HG03558 (cell line): Measurements from ENCODE around the gene CZIB.
"Not testable (repeated sequence)": the region's sequence is repeated elsewhere in the genome, so short reads cannot be mapped to it uniquely, and the experiment has no call there.

Experiments
- ATAC-seq: cut with Tn5 transposase; IDR thresholded peaks from one replicate; pipeline ENCODE4 v1.9.1; 2021; ENCODE audit warnings: moderate number of reproducible peaks; ENCODE audit not compliant: unreplicated experiment; ENCODE audit errors: extremely low read depth

CZIB gene

DNA sequence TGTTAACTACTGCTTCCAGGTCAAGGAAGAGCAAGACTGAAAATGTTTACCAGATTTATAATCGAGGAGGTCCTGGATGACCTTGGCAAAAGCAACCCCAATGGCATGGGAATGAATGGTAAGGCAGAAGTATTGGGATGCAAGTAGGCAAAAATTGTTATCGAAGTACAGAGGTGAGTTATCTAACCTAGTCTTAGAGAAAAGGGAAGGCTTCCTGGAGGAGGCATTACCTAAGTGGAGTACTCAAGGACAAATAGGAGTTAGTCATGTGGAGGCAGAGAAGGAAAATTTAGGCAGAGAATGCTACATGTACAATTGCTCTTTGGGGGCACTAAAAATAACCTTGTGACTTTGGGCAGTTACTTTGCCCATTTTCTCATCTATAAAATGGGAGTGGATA is 21.4 kb upstream of the CZIB start:
- no peak for ATAC-seq

DNA sequence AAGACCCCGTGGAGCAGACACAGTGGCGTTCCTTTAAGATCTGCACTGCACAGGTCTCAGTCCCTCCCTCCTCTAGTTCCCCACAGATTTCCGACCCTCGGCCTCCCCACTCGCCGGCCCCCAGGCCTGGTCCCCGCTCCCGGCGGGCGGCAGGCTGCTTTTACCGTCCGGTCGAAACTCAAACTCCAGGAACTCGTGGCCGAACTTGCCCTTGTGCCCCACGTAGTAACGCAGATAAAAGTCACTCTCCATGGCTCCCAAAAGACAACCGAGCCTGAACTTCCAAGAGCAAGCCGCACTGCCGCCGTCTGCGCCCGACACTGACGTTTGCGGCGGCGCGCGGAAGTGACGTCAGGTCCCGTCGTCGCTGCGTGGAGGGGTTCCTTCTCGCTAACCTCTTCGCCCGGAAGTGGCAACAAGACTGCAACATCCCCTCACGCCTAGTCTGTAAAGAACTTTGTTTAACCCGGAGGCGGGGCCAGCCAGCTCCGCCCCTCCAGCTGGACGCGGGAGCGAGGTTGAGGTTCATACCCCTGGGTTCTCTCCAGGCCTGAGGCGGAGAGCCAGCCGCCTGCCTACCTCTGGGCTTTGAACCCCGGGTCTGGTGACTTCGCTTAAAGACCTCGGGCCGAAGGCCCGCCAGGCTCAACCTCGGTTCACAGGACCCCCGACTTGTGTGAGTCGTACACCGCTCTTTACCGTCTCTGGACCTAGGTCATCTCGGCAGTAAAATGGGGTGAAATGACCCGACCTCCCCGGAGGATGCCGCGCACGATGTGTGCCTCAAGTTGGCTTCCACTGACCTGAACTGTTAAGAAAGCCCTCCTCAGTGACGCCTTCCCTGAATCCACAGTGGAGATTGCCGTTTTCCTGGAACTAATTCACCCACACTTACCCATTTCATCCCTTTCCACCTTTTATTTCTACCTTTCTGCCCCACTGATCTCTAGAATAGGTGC is 18.0 kb upstream of the CZIB start, which contains the start of gene MAGOH:
TSS of gene MAGOH (minus strand) at position 322 of the 959 bp plus-strand sequence. CDS start at position 252, 70 bp downstream.
- peak; percentile 77 for ATAC-seq

DNA sequence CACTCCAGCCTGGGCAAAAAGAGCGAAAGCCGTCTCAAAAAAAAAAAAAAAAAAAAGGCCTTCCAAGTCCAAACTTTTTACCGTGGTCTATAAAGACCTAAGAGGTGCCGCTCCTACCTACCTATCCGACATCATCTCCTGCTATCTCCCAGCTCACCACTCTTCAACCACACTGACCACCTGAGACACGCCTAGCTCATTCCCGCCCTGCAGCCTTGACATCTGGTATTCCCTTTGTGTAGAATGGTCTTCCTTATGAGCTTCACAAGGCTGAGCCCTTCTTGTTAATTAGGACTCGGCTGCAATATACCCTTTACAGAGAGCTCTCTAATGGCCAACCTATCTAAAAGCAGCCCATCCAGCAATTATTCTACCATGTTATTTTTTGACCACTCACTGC is 17.2 kb upstream of the CZIB start:
- no peak for ATAC-seq

DNA sequence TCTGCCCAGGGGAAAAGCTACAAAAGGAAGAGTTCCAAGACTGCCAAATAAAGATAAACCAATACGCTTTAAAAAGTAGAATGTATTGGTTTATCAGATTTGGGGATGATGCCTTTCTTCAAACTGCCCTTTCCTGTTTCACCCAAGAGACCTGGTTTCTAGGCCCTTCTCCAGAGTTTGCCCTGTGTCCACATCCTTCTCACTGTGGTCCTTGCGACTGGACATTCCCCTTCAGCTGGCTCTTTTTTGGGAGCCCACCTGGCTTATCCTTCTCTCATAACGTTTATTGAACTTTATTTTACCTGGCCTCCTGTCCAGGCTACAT is 490 bp upstream of the CZIB start:
- ATAC-seq, result no peak

DNA sequence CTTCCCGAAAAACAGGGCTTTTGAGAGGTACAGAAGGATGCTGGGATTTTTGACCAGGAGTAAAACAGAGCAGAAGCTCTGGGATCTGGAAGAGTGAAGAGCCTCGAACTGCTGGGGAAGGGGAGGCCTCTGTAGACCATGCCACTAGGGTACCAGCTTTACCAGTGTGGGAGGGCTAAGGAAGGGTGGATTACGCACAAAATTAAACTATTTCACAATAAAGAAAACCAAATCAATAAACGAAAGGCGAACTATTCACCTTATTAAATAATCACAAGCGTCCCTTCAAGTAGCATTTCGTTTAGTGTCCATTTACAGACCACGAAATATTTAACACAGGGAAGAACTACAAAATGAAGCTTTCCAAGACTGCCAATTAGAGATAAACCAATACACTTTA is 723 bp downstream of the CZIB start:
- no peak for ATAC-seq

- ATAC-seq, result no peak
Measured at GRCh38 chr1:53218201-53218600, 2.2 kb downstream of the CZIB start.

GRCh38 chr1:53214376-53214940 is 6.0 kb downstream of the CZIB start:
- ATAC-seq, result no peak

- ATAC-seq, result no peak
Measured at GRCh38 chr1:53210954-53211353, 9.5 kb downstream of the CZIB start.

- ATAC-seq, result no peak
Measured at GRCh38 chr1:53210352-53210751, 10.1 kb downstream of the CZIB start.

GRCh38 chr1:53207726-53208125 is 12.7 kb downstream of the CZIB start:
- no peak for ATAC-seq

GRCh38 chr1:53206735-53207379 is 13.6 kb downstream of the CZIB start:
- no peak for ATAC-seq

- not testable (repeated sequence) for ATAC-seq
Measured at GRCh38 chr1:53206083-53206685, 14.2 kb downstream of the CZIB start.

DNA sequence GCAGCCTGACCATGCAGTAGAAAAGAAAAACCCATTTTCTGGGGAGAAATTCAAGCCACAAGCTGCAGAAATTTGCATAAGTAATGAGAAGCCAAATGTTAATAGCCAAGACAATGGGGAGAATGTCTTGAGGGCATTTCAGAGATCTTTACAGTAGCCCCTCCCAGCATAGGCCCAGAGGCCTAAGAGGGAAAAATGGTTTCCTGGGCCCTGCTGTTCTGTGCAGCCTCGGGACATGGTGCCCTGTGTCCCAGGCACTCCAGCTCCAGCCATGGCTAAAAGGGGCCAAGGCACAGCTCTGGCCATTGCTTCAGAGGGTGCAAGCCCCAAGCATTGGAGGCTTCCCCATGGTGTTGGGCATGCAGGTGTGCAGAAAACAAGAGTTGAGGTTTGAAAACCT is 14.9 kb downstream of the CZIB start:
- ATAC-seq, result not testable (repeated sequence)

- no peak for ATAC-seq
Measured at GRCh38 chr1:53203466-53203865, 17.0 kb downstream of the CZIB start.

DNA sequence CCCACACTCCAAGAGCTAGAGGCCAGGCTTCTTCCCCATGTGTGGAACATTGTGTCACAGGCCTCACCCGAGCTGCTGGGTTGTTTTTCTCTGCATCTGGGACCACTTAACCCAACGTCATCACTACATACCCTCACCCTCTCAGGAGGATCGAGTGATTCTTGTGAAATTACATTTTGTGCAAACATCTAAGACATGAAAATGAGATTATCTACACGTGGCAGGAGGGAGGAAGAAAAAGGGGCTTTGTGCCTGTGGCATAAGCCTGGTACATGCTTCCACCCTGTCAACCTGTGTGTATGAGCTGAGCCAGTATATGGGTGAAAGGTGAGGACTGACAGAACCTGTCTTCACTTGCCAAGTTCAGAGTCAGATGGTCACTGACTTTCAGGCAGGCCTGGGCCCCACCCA is 22.2 kb downstream of the CZIB start:
- ATAC-seq, result no peak

DNA sequence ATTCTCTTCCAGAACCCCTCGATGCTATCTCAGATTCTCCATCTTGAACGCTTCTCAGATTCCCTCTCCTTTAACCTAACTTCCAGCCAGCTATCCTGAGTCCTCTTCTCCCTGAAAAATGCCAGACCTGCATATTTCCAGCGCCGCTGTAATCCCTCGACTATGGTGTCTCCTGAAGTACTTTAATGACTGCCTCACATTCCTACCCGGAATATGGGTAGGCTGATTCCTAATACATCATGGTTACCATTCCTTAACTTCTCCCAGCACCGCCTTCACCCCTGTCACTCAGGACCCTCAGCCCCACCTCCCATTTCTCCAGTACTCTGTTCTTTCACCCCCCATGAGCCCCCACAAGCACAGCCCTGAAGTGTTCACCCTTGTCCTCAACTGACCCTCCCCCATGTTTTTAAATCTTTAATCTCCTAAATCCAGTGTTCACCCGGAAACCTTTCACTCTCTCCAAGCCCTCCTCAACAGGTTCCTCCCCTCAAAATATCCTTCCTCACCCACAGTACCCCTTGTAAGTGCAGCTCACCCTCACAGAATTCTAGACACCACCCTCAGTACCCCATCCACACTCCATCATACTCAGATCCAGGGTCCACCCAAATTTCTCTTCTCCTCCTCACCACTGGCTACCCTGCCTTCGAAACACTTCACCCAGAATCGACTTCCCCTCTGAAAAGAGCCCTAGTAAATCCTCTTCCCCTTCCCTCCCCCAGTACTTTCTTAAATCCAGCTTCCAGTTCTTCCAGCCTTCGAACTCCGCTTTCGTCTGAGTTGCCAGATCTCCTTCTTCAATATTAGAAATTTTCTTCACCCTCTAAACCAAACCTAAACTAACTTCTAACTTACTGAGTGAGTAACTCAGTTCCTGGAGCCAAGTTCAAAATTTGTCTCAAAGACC is 22.9 kb downstream of the CZIB start:
- no peak for ATAC-seq

DNA sequence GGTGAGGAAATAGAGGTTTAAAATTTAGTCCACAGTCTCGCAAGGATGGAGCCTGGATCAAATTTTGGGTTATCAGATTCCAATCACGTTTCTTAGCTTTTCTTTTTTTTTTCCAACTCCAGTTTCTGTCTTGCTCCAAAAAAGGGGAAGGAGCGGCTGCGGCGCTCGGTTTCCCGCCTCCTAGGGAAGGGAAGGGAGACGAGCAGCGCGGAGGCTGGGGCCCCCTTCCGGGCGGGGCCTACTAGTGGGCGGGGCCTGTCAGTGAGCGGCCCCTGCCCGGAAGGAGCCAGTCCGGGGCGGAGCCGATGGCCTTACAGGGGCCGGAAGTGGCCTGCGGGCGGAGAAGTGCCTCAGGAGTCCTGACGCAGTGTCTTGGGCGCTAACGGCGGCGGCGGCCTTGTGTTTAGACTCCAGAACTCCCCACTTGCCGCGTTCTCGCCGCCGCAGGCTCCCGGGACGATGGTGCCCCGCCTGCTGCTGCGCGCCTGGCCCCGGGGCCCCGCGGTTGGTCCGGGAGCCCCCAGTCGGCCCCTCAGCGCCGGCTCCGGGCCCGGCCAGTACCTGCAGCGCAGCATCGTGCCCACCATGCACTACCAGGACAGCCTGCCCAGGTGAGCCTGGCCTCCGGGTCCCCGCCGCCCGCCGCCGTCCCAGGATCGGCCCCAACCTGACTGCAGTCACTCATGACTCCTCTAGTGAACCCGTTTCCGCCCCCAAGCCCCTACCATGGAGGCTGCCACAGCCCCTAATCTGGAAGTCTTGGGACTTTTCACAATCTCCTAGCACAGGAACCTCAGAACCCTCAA is 23.7 kb downstream of the CZIB start, which contains the start of gene CPT2:
TSS of gene CPT2 (plus strand) at position 340 of the 806 bp plus-strand sequence. CDS start at position 460, 120 bp downstream.
- peak; percentile 92 for ATAC-seq

GRCh38 chr1:53196017-53196484 is 24.4 kb downstream of the CZIB start:
- no peak for ATAC-seq
